ENCODE results near the gene ARIH1.

ARIH1 gene

GRCh38 chr15:72488558-72488957, 14.4 kb downstream of the ARIH1 start:
- DNase-seq: no peak

- DNase-seq: no peak
These were observed 15.9 kb downstream of the ARIH1 start for GRCh38 chr15:72489943-72490554.

GRCh38 chr15:72491768-72492167, 17.6 kb downstream of the ARIH1 start:
- DNase-seq: no peak

GRCh38 chr15:72492733-72493132, 18.6 kb downstream of the ARIH1 start:
- DNase-seq: no peak

GRCh38 chr15:72493220-72493619, 19.1 kb downstream of the ARIH1 start:
- no peak for DNase-seq

- DNase-seq: no peak
These were observed 20.9 kb downstream of the ARIH1 start for GRCh38 chr15:72495007-72495406.

- DNase-seq: no peak
These were observed 22.7 kb downstream of the ARIH1 start for GRCh38 chr15:72496783-72497182.

GRCh38 chr15:72497402-72497801, 23.3 kb downstream of the ARIH1 start:
- no peak for DNase-seq

- DNase-seq: no peak
These were observed 28.2 kb downstream of the ARIH1 start for GRCh38 chr15:72502220-72502809.

GRCh38 chr15:72503147-72503546, 29.0 kb downstream of the ARIH1 start:
- no peak for DNase-seq

GRCh38 chr15:72507402-72508092, 33.4 kb downstream of the ARIH1 start:
- no peak for DNase-seq

- DNase-seq: no peak
These were observed 35.4 kb downstream of the ARIH1 start for GRCh38 chr15:72509484-72509883.

GRCh38 chr15:72511536-72511935, 37.4 kb downstream of the ARIH1 start:
- no peak for DNase-seq

GRCh38 chr15:72515591-72516389, 41.7 kb downstream of the ARIH1 start:
- no peak for DNase-seq

- DNase-seq: no peak
These were observed 42.6 kb downstream of the ARIH1 start for GRCh38 chr15:72516777-72517176.

GRCh38 chr15:72521682-72522081, 47.6 kb downstream of the ARIH1 start:
- no peak for DNase-seq

GRCh38 chr15:72532991-72533601, 59.0 kb downstream of the ARIH1 start:
- peak; percentile 8 for DNase-seq

GRCh38 chr15:72534523-72534922, 60.4 kb downstream of the ARIH1 start:
- DNase-seq: peak; percentile 42

- DNase-seq: no peak
These were observed 61.8 kb downstream of the ARIH1 start for GRCh38 chr15:72535911-72536310.

- DNase-seq: no peak
These were observed 62.4 kb downstream of the ARIH1 start for GRCh38 chr15:72536506-72536905.

GRCh38 chr15:72538931-72539330, 64.8 kb downstream of the ARIH1 start:
- DNase-seq: no peak

- DNase-seq: no peak
These were observed 66.6 kb downstream of the ARIH1 start for GRCh38 chr15:72540606-72541237.

- DNase-seq: no peak
These were observed 67.5 kb downstream of the ARIH1 start for GRCh38 chr15:72541674-72542073.

Measured in activated gamma-delta T cell treated with Interleukin-2 at 50 U/mL for 16 hours (primary cell).